HCT116 (cell line): ENCODE data around the gene RALB. TPM values are rescaled to one million over a fixed set of nuclear protein-coding genes. Genes with fewer than 3 reads are reported as not detected.

ENCODE experiments used
- ATAC-seq: fragments of 200-7000 bp; cut with Tn5 transposase; 2 replicates; pipeline ENCODE4 v1.9.1; 2020; ENCODE audit warnings: mild to moderate bottlenecking, moderate library complexity
- BruUV-seq: library from RNA; stranded (reverse); fragments of 400-500 nt; replicated peaks from 2 replicates; lab custom pipeline; 2021; lab: Mats Ljungman, UMichigan
- CTCF ChIA-PET: fragments of 300-600 bp; sonication (Branson Sonifier 250); formaldehyde crosslinking; loops from one replicate; lab custom pipeline; 2021; ENCODE audit warnings: antibody characterized with exemption; lab: Charles Lee
- POLR2A ChIA-PET: fragments of 300-600, 350-600 bp; sonication (Branson Sonifier 250); formaldehyde crosslinking; loops from one replicate; lab custom pipeline; 2021; ENCODE audit warnings: antibody characterized with exemption; lab: Charles Lee
- RAD21 ChIA-PET, 2 experiments: fragments of 300-600 bp; sonication (Branson Sonifier 250); formaldehyde crosslinking; loops; one replicate each; lab custom pipeline; 2023; ENCODE audit warnings: low total read pairs in 2 of 2; ENCODE audit not compliant: uncharacterized antibody in 2 of 2, unreplicated experiment in 2 of 2, low non-redundant PET in 1 of 2; lab: Charles Lee
- DNase-seq: peaks from one replicate; pipeline ENCODE4 v3.0.0-alpha.2; 2010; ENCODE audit warnings: low read depth, low spot score
- H2AFZ ChIP-seq: fragments of 200-600 bp; shearing (Covaris generic), sonication (generic); 2 replicates; pipeline ENCODE4 v1.6.1; 2017; ENCODE audit warnings: low read depth, mixed run types, mixed read lengths, antibody characterized with exemption, low read length; ENCODE audit not compliant: poor library complexity, severe bottlenecking
- H3K27ac ChIP-seq: 2 replicates; pipeline ENCODE4 v1.5.1; 2012; ENCODE audit warnings: low read depth, low read length
- H3K27me3 ChIP-seq: fragments of 200-600 bp; sonication (generic); 2 replicates; pipeline ENCODE4 v1.6.1; 2016; ENCODE audit warnings: mixed run types, low read length, mixed read lengths; ENCODE audit not compliant: insufficient read depth
- H3K36me3 ChIP-seq, 2 experiments: fragments of 200-500 bp in 1 of 2; fragments of 200-600 bp in 1 of 2; sonication (Bioruptor generic) in 1 of 2; sonication (generic) in 1 of 2; 2 replicates each; pipeline versions ENCODE4 v1.5.1 to v1.6.1; 2014 to 2016; ENCODE audit warnings: low read length in 2 of 2, inconsistent platforms in 1 of 2, mixed read lengths in 1 of 2, mixed run types in 1 of 2; ENCODE audit not compliant: insufficient read depth in 2 of 2, control insufficient read depth in 1 of 2
- H3K4me1 ChIP-seq, 2 experiments: fragments of 200-600 bp in 1 of 2; sonication (generic) in 1 of 2; 2 replicates each; pipeline versions ENCODE4 v1.5.1 to v1.6.1; 2012 to 2017; ENCODE audit warnings: low read length in 2 of 2, inconsistent platforms in 1 of 2, mild to moderate bottlenecking in 1 of 2, mixed read lengths in 1 of 2, mixed run types in 1 of 2, moderate library complexity in 1 of 2; ENCODE audit not compliant: insufficient read depth in 2 of 2, control insufficient read depth in 1 of 2
- H3K4me2 ChIP-seq: fragments of 200-600 bp; sonication (generic); 2 replicates; pipeline ENCODE4 v1.6.1; 2017; ENCODE audit warnings: mixed run types, low read length, mixed read lengths
- H3K4me3 ChIP-seq, 2 experiments: fragments of 200-600 bp in 1 of 2; sonication (generic) in 1 of 2; replicated peaks in 1 of 2; 2 replicates each; pipeline ENCODE4 v1.5.1; 2011 to 2016; ENCODE audit warnings: low read length in 2 of 2, control low read depth in 1 of 2, low read depth in 1 of 2, mild to moderate bottlenecking in 1 of 2, mixed read lengths in 1 of 2, mixed run types in 1 of 2
- H3K79me2 ChIP-seq: fragments of 200-600 bp; sonication (generic); 2 replicates; pipeline ENCODE4 v1.6.1; 2017; ENCODE audit warnings: mild to moderate bottlenecking, mixed run types, low read length, moderate library complexity, mixed read lengths; ENCODE audit not compliant: insufficient read depth
- H3K9ac ChIP-seq: fragments of 200-600 bp; sonication (generic); 2 replicates; pipeline ENCODE4 v1.6.1; 2016; ENCODE audit warnings: low read length, mixed read lengths
- H3K9me2 ChIP-seq: fragments of 200-600 bp; sonication (generic), shearing (Covaris generic); 2 replicates; pipeline ENCODE4 v1.6.1; 2017; ENCODE audit warnings: mixed run types, mild to moderate bottlenecking, moderate library complexity; ENCODE audit not compliant: insufficient read depth
- H3K9me3 ChIP-seq, 2 experiments: fragments of 200-500 bp in 1 of 2; fragments of 200-600 bp in 1 of 2; sonication (Bioruptor generic) in 1 of 2; sonication (generic) in 1 of 2; 2 replicates each; pipeline ENCODE4 v1.6.1; 2014 to 2017; ENCODE audit warnings: low read length in 2 of 2, mixed read lengths in 2 of 2, inconsistent platforms in 1 of 2, low read depth in 1 of 2, mild to moderate bottlenecking in 1 of 2, mixed run types in 1 of 2, moderate library complexity in 1 of 2; ENCODE audit not compliant: control insufficient read depth in 1 of 2, insufficient read depth in 1 of 2
- H4K20me1 ChIP-seq: fragments of 200-600 bp; sonication (generic), shearing (Covaris generic); 2 replicates; pipeline ENCODE4 v1.6.1; 2017; ENCODE audit warnings: mixed run types, mild to moderate bottlenecking, moderate library complexity; ENCODE audit not compliant: insufficient read depth
- CBX3 ChIP-seq: IDR thresholded peaks from 2 replicates; pipeline ENCODE4 v1.6.1; 2012; ENCODE audit warnings: low read depth
- CEBPB ChIP-seq: IDR thresholded peaks from 2 replicates; pipeline ENCODE4 v1.6.1; 2012; ENCODE audit warnings: low read depth
- CTCF ChIP-seq, 3 experiments: fragments of 200-600 bp in 1 of 3; sonication (generic) in 1 of 3; IDR thresholded peaks in 2 of 3; conservative IDR thresholded peaks in 1 of 3; 2 replicates each; pipeline ENCODE4 v1.5.1; 2012 to 2017; ENCODE audit warnings: low read depth in 2 of 3, low read length in 2 of 3, antibody characterized with exemption in 1 of 3, borderline replicate concordance in 1 of 3, control low read depth in 1 of 3, mild to moderate bottlenecking in 1 of 3, mixed read lengths in 1 of 3, mixed run types in 1 of 3, moderate library complexity in 1 of 3; ENCODE audit not compliant: insufficient read depth in 1 of 3
- EGR1 ChIP-seq: IDR thresholded peaks from 2 replicates; pipeline ENCODE4 v1.6.1; 2012; ENCODE audit warnings: low read depth
- ELF1 ChIP-seq: IDR thresholded peaks from 2 replicates; pipeline ENCODE4 v1.6.1; 2012; ENCODE audit warnings: low read depth, borderline replicate concordance
- EZH2 ChIP-seq: fragments of 200-600 bp; sonication (generic); IDR thresholded peaks from 2 replicates; pipeline ENCODE4 v1.6.1; 2017; ENCODE audit warnings: antibody characterized with exemption, mixed run types
- EZH2phosphoT487 ChIP-seq: fragments of 200-600 bp; IDR thresholded peaks from 2 replicates; pipeline ENCODE4 v1.6.1; 2018; ENCODE audit warnings: antibody characterized with exemption, borderline replicate concordance
- FOSL1 ChIP-seq: IDR thresholded peaks from 2 replicates; pipeline ENCODE4 v1.6.1; 2012; ENCODE audit warnings: low read depth
- MAX ChIP-seq: IDR thresholded peaks from 2 replicates; pipeline ENCODE4 v1.6.1; 2012
- POLR2A ChIP-seq: IDR thresholded peaks from 2 replicates; pipeline ENCODE4 v1.7.0; 2011; ENCODE audit warnings: borderline replicate concordance; ENCODE audit not compliant: insufficient read depth, insufficient read length; ENCODE audit errors: extremely low read depth
- POLR2AphosphoS5 ChIP-seq: IDR thresholded peaks from 2 replicates; pipeline ENCODE4 v1.6.1; 2011; ENCODE audit warnings: mild to moderate bottlenecking, low read depth, low read length, moderate library complexity
- RAD21 ChIP-seq: IDR thresholded peaks from 2 replicates; pipeline ENCODE4 v1.6.1; 2012; ENCODE audit warnings: low read depth, mild to moderate bottlenecking
- REST ChIP-seq: IDR thresholded peaks from 2 replicates; pipeline ENCODE4 v1.6.1; 2012; ENCODE audit warnings: low read depth
- SIN3A ChIP-seq: IDR thresholded peaks from 2 replicates; pipeline ENCODE4 v1.6.1; 2012; ENCODE audit warnings: low read depth
- SP1 ChIP-seq: IDR thresholded peaks from 2 replicates; pipeline ENCODE4 v1.6.1; 2012; ENCODE audit warnings: low read depth
- SRF ChIP-seq: IDR thresholded peaks from 2 replicates; pipeline ENCODE4 v1.6.1; 2012; ENCODE audit warnings: low read depth
- TCF7L2 ChIP-seq: IDR thresholded peaks from 2 replicates; pipeline ENCODE4 v1.7.0; 2011; ENCODE audit warnings: borderline replicate concordance, inconsistent platforms; ENCODE audit not compliant: insufficient read depth, insufficient read length; ENCODE audit errors: extremely low read depth
- YY1 ChIP-seq: IDR thresholded peaks from 2 replicates; pipeline ENCODE4 v1.6.1; 2011; ENCODE audit warnings: low read length, low read depth, moderate library complexity, mild to moderate bottlenecking; ENCODE audit not compliant: insufficient replicate concordance; ENCODE audit errors: extremely low read depth
- ZBTB33 ChIP-seq: IDR thresholded peaks from 2 replicates; pipeline ENCODE4 v1.6.1; 2011; ENCODE audit warnings: mild to moderate bottlenecking, low read length, moderate library complexity; ENCODE audit not compliant: insufficient replicate concordance; ENCODE audit errors: extremely low read depth
- ZFX ChIP-seq: fragments of 450-650 bp; IDR thresholded peaks from 2 replicates; pipeline ENCODE4 v1.6.1; 2017
- intact Hi-C: fragments of 100-400 bp; cut with micrococcal nuclease; formaldehyde crosslinking; loops from 2 replicates; pipeline ENCODE4 v1.10.0; 2022
- total RNA-seq: library from RNA; stranded (reverse); gene quantifications from one replicate; pipeline ENCODE4 v1.2.1, GENCODE V29; 2021; ENCODE audit not compliant: unreplicated experiment

Gene RALB
- total RNA-seq, 1 experiment from 2014 or later = 42.8 TPM

- Histone ChIP-seq H3K9me2 (no peaks in the 10 kb centered on the region), H3K79me2 (no peaks in the 10 kb centered on the region), H3K27me3 (no peaks in the 10 kb centered on the region), H3K4me1 (peaks cover 2 to 19% of the 10 kb centered on the region in 2 experiments; a peak in 3 of 4 replicates), H3K4me2 (no peak overlapping the region), H3K9me3 (no peaks in the 10 kb centered on the region), H3K36me3 (no peaks in the 10 kb centered on the region), H3K9ac (no peak overlapping the region), H4K20me1 (no peaks in the 10 kb centered on the region), H3K4me3 (no peak overlapping the region), H2AFZ (no peak overlapping the region), H3K27ac (no peak overlapping the region)
- DNase-seq (no peak), ATAC-seq (no peak)
- ChIA-PET RAD21 (no interaction called here), POLR2A (interaction anchor here (0.6 kb wide), 1 partner anchor 29 kb away, joined by 3 read pairs; no protein-coding TSS in a partner anchor), CTCF (no interaction called here)
- intact Hi-C loops = no loop called here
- no peak for TF ChIP-seq ZBTB33
- no peak for TF ChIP-seq CTCF (IDR thresholded peaks at IDR 0.05 in 2 of 3, conservative IDR thresholded peaks at IDR 0.05 in 1 of 3; ENCODE audit: borderline replicate concordance in 1 of 3, insufficient read depth in 1 of 3, low read depth in 2 of 3, low read length in 2 of 3)
- no peak for TF ChIP-seq REST
- TF ChIP-seq ZFX = no peak
- TF ChIP-seq MAX = no peak
- no peak for TF ChIP-seq SIN3A
- TF ChIP-seq SP1 = no peak
- no peak for TF ChIP-seq EZH2phosphoT487
- TF ChIP-seq SRF = no peak
- TF ChIP-seq FOSL1 = no peak
- no peak for TF ChIP-seq EGR1
- no peak for TF ChIP-seq YY1
- TF ChIP-seq ELF1 = no peak
- TF ChIP-seq POLR2AphosphoS5 = no peak
- TF ChIP-seq CEBPB = no peak
- TF ChIP-seq CBX3 = no peak
- no peak for TF ChIP-seq EZH2
- TF ChIP-seq RAD21 = no peak
- TF ChIP-seq POLR2A = no peak
- no peak for TF ChIP-seq TCF7L2
- BruUV-seq = no TSS peak
These were observed 64.0 kb downstream of the RALB start for GRCh38 chr2:120316528-120317179.
